Activated T-helper 17 cell treated with anti-CD3 and anti-CD28 coated beads, Interleukin-2, amount 50 U/mL, for 72 hours (primary cell): ENCODE results near the gene SLC8A1. TPM values are rescaled to one million over a fixed set of nuclear protein-coding genes. Genes with fewer than 3 reads are reported as not detected.

Source experiments
- ATAC-seq: fragments of 150-1000 bp; cut with Tn5 transposase; replicated peaks from 2 replicates; pipeline ENCODE4 v1.10.0; 2021; ENCODE audit warnings: mild to moderate bottlenecking, moderate library complexity
- H3K27ac Mint-ChIP-seq: one replicate; pipeline ENCODE4 v1.8.0; 2022; ENCODE audit warnings: mixed read lengths
- H3K27me3 Mint-ChIP-seq: one replicate; pipeline ENCODE4 v1.8.0; 2022; ENCODE audit warnings: mixed read lengths
- H3K36me3 Mint-ChIP-seq: one replicate; pipeline ENCODE4 v1.8.0; 2022; ENCODE audit warnings: low read depth, mild to moderate bottlenecking, mixed read lengths
- H3K4me1 Mint-ChIP-seq: one replicate; pipeline ENCODE4 v1.8.0; 2022; ENCODE audit warnings: mixed read lengths
- H3K4me3 Mint-ChIP-seq: one replicate; pipeline ENCODE4 v1.8.0; 2022; ENCODE audit warnings: mild to moderate bottlenecking, mixed read lengths
- H3K9me3 Mint-ChIP-seq: one replicate; pipeline ENCODE4 v1.8.0; 2022; ENCODE audit warnings: mixed read lengths
- total RNA-seq, 2 donors: library from RNA; stranded (reverse); gene quantifications; one replicate each; pipeline ENCODE4 v1.2.3, GENCODE V29; 2022

The SLC8A1 gene
- total RNA-seq, 2 donors from 2014 or later = 0.45 TPM; not detected in 1

GRCh38 chr2:40220177-40220925 is 231.5 kb downstream of the SLC8A1 start:
- no peak overlapping the region for H3K27ac Mint-ChIP-seq
- H3K9me3 Mint-ChIP-seq = peaks cover 3% of the 10 kb centered on the region
- no peaks in the 10 kb centered on the region for H3K36me3 Mint-ChIP-seq
- no peaks in the 10 kb centered on the region for H3K27me3 Mint-ChIP-seq
- H3K4me3 Mint-ChIP-seq = no peak overlapping the region
- H3K4me1 Mint-ChIP-seq = no peaks in the 10 kb centered on the region
- no peak for ATAC-seq

- peaks cover 2% of the 10 kb centered on the region for H3K9me3 Mint-ChIP-seq
- H3K4me3 Mint-ChIP-seq = no peak overlapping the region
- no peak overlapping the region for H3K27ac Mint-ChIP-seq
- no peaks in the 10 kb centered on the region for H3K27me3 Mint-ChIP-seq
- no peak for ATAC-seq
- no peaks in the 10 kb centered on the region for H3K4me1 Mint-ChIP-seq
- no peaks in the 10 kb centered on the region for H3K36me3 Mint-ChIP-seq
Measured at GRCh38 chr2:40219141-40219540, 232.7 kb downstream of the SLC8A1 start.

- no peak for ATAC-seq
- Mint-ChIP-seq H3K27me3 (no peaks in the 10 kb centered on the region), H3K4me1 (no peaks in the 10 kb centered on the region), H3K4me3 (no peak overlapping the region), H3K27ac (no peak overlapping the region), H3K9me3 (no peaks in the 10 kb centered on the region), H3K36me3 (no peaks in the 10 kb centered on the region)
Measured at GRCh38 chr2:40218679-40219078, 233.2 kb downstream of the SLC8A1 start.

GRCh38 chr2:40213619-40214018 is 238.3 kb downstream of the SLC8A1 start:
- no peaks in the 10 kb centered on the region for H3K27me3 Mint-ChIP-seq
- no peak overlapping the region for H3K27ac Mint-ChIP-seq
- no peaks in the 10 kb centered on the region for H3K9me3 Mint-ChIP-seq
- no peak for ATAC-seq
- H3K4me3 Mint-ChIP-seq = no peak overlapping the region
- no peaks in the 10 kb centered on the region for H3K36me3 Mint-ChIP-seq
- H3K4me1 Mint-ChIP-seq = no peaks in the 10 kb centered on the region

- no peak overlapping the region for H3K4me3 Mint-ChIP-seq
- no peaks in the 10 kb centered on the region for H3K4me1 Mint-ChIP-seq
- H3K27me3 Mint-ChIP-seq = no peaks in the 10 kb centered on the region
- H3K9me3 Mint-ChIP-seq = no peaks in the 10 kb centered on the region
- H3K27ac Mint-ChIP-seq = no peak overlapping the region
- no peaks in the 10 kb centered on the region for H3K36me3 Mint-ChIP-seq
- no peak for ATAC-seq
Measured at GRCh38 chr2:40213071-40213470, 238.8 kb downstream of the SLC8A1 start.

- ATAC-seq = no peak
- Mint-ChIP-seq H3K4me1 (no peaks in the 10 kb centered on the region), H3K27me3 (no peaks in the 10 kb centered on the region), H3K9me3 (no peaks in the 10 kb centered on the region), H3K27ac (no peak overlapping the region), H3K36me3 (no peaks in the 10 kb centered on the region), H3K4me3 (no peak overlapping the region)
Measured at GRCh38 chr2:40210968-40211353, 240.9 kb downstream of the SLC8A1 start.

GRCh38 chr2:40210344-40210967 is 241.4 kb downstream of the SLC8A1 start:
- Mint-ChIP-seq H3K4me3 (no peak overlapping the region), H3K27ac (no peak overlapping the region), H3K4me1 (no peaks in the 10 kb centered on the region), H3K9me3 (peaks cover under 1% of the 10 kb centered on the region), H3K27me3 (no peaks in the 10 kb centered on the region), H3K36me3 (no peaks in the 10 kb centered on the region)
- peak; percentile 29 for ATAC-seq

- no peak for ATAC-seq
- Mint-ChIP-seq H3K4me3 (no peak overlapping the region), H3K36me3 (no peaks in the 10 kb centered on the region), H3K27me3 (no peaks in the 10 kb centered on the region), H3K27ac (no peak overlapping the region), H3K4me1 (no peaks in the 10 kb centered on the region), H3K9me3 (peaks cover 3% of the 10 kb centered on the region)
Measured at GRCh38 chr2:40209761-40210160, 242.1 kb downstream of the SLC8A1 start.

GRCh38 chr2:40208463-40208862 is 243.4 kb downstream of the SLC8A1 start:
- H3K27me3 Mint-ChIP-seq = no peaks in the 10 kb centered on the region
- no peak overlapping the region for H3K27ac Mint-ChIP-seq
- H3K4me1 Mint-ChIP-seq = no peaks in the 10 kb centered on the region
- no peak overlapping the region for H3K4me3 Mint-ChIP-seq
- ATAC-seq = no peak
- no peaks in the 10 kb centered on the region for H3K36me3 Mint-ChIP-seq
- H3K9me3 Mint-ChIP-seq = peaks cover 3% of the 10 kb centered on the region

GRCh38 chr2:40204268-40204667 is 247.6 kb downstream of the SLC8A1 start:
- no peaks in the 10 kb centered on the region for H3K27me3 Mint-ChIP-seq
- H3K27ac Mint-ChIP-seq = no peak overlapping the region
- no peaks in the 10 kb centered on the region for H3K36me3 Mint-ChIP-seq

GRCh38 chr2:40202798-40203400 is 249.0 kb downstream of the SLC8A1 start:
- ATAC-seq = no peak
- Mint-ChIP-seq H3K9me3 (peaks cover 3% of the 10 kb centered on the region), H3K4me3 (no peak overlapping the region), H3K27me3 (no peaks in the 10 kb centered on the region), H3K4me1 (no peaks in the 10 kb centered on the region), H3K36me3 (no peaks in the 10 kb centered on the region), H3K27ac (no peak overlapping the region)

More at GRCh38 chr2:40204268-40204667, 247.6 kb downstream of the SLC8A1 start:
- H3K4me3 Mint-ChIP-seq = no peak overlapping the region
- peaks cover 3% of the 10 kb centered on the region for H3K9me3 Mint-ChIP-seq
- no peak for ATAC-seq
- H3K4me1 Mint-ChIP-seq = no peaks in the 10 kb centered on the region

GRCh38 chr2:40201425-40201824 is 250.5 kb downstream of the SLC8A1 start:
- Mint-ChIP-seq H3K27me3 (no peaks in the 10 kb centered on the region), H3K9me3 (peaks cover 3% of the 10 kb centered on the region), H3K36me3 (no peaks in the 10 kb centered on the region), H3K4me3 (no peak overlapping the region), H3K4me1 (no peaks in the 10 kb centered on the region), H3K27ac (no peak overlapping the region)
- no peak for ATAC-seq

GRCh38 chr2:40200366-40200915 is 251.4 kb downstream of the SLC8A1 start:
- no peak for ATAC-seq
- Mint-ChIP-seq H3K36me3 (no peaks in the 10 kb centered on the region), H3K4me1 (no peaks in the 10 kb centered on the region), H3K4me3 (no peak overlapping the region), H3K27ac (no peak overlapping the region), H3K9me3 (peaks cover 3% of the 10 kb centered on the region), H3K27me3 (no peaks in the 10 kb centered on the region)

GRCh38 chr2:40199771-40200170 is 252.1 kb downstream of the SLC8A1 start:
- Mint-ChIP-seq H3K27me3 (peaks cover 2% of the 10 kb centered on the region), H3K4me3 (no peak overlapping the region), H3K36me3 (no peaks in the 10 kb centered on the region), H3K4me1 (no peaks in the 10 kb centered on the region), H3K27ac (no peak overlapping the region), H3K9me3 (no peaks in the 10 kb centered on the region)
- ATAC-seq = no peak

GRCh38 chr2:40197121-40197520 is 254.8 kb downstream of the SLC8A1 start:
- no peaks in the 10 kb centered on the region for H3K36me3 Mint-ChIP-seq
- H3K27me3 Mint-ChIP-seq = peaks cover 9% of the 10 kb centered on the region
- no peak overlapping the region for H3K27ac Mint-ChIP-seq
- no peak overlapping the region for H3K4me3 Mint-ChIP-seq
- H3K9me3 Mint-ChIP-seq = peaks cover 5% of the 10 kb centered on the region
- ATAC-seq = no peak
- no peaks in the 10 kb centered on the region for H3K4me1 Mint-ChIP-seq
